Measurements from ENCODE around the gene HIVEP3.

HIVEP3 gene

DNA sequence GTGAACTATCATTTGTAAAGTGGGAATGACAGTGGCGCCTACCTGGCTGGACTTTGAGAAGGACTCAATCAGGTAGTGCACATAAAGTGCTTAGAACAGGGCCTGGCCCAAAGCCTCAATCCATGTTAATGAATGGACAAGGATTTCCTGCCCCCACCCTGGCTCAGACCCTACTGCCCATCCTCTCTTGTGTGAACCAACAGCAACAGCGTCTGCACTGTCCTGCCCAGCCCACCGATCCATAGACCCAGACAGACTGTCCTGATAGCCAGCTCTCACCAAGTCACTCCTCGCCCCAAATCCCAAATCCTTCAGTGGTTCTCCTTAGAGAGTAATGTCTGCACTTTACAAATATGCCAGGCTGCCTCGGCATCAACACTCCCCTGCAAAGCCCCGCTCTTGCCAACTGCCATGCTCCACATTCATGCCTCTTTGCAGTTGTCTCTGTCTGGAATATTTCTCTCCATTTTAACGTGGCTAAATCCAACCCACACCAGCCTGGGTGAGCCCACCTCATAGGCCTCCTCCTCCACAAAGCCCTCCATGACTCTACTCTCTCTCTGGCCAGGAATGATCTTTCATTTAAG lies 276.7 kb downstream of the HIVEP3 start:
- Mint-ChIP-seq H3K36me3 (ENCODE audit: low read depth) (peaks cover 2% of the 10 kb centered on the region), H3K9me3 (no peaks in the 10 kb centered on the region), H3K4me1 (ENCODE audit: low read depth) (peaks cover 33% of the 10 kb centered on the region), H3K4me3 (no peak overlapping the region), H3K27me3 (ENCODE audit: low read depth) (no peaks in the 10 kb centered on the region), H3K27ac (no peak overlapping the region)
- DNase-seq (ENCODE audit: low spot score) = no peak

DNA sequence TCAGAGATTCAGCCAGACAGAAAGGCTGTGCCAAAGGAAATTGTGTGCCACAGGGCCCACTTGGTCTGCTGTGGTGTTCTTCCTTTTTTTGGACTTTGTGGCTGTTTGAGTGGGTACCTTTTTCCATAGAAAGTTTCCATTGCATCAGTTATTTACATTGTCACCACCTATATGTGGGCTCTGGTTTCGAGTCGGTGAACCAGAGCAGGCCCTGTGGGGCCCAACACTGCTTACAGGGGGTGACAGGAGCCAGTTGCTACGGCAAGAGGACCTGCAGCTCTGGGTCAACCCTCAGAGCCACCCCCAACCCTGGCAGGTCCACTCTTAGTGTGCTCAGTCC lies 277.3 kb downstream of the HIVEP3 start:
- Mint-ChIP-seq H3K4me3 (no peak overlapping the region), H3K4me1 (ENCODE audit: low read depth) (peaks cover 36% of the 10 kb centered on the region), H3K36me3 (ENCODE audit: low read depth) (peaks cover 2% of the 10 kb centered on the region), H3K27ac (no peak overlapping the region), H3K27me3 (ENCODE audit: low read depth) (no peaks in the 10 kb centered on the region), H3K9me3 (no peaks in the 10 kb centered on the region)
- DNase-seq (ENCODE audit: low spot score) = peak; percentile 64

- Mint-ChIP-seq H3K36me3 (ENCODE audit: low read depth) (no peaks in the 10 kb centered on the region), H3K4me3 (no peak overlapping the region), H3K4me1 (ENCODE audit: low read depth) (peaks cover 36% of the 10 kb centered on the region), H3K27me3 (ENCODE audit: low read depth) (no peaks in the 10 kb centered on the region), H3K9me3 (no peaks in the 10 kb centered on the region), H3K27ac (no peak overlapping the region)
- no peak for DNase-seq (ENCODE audit: low spot score)
Measured at GRCh38 chr1:41640756-41641474, 277.8 kb downstream of the HIVEP3 start.

- Mint-ChIP-seq H3K9me3 (no peaks in the 10 kb centered on the region), H3K27ac (peak overlapping the region; percentile 58), H3K4me1 (ENCODE audit: low read depth) (peaks cover 39% of the 10 kb centered on the region), H3K27me3 (ENCODE audit: low read depth) (no peaks in the 10 kb centered on the region), H3K36me3 (ENCODE audit: low read depth) (no peaks in the 10 kb centered on the region), H3K4me3 (peak overlapping the region; percentile 54)
- no peak for DNase-seq (ENCODE audit: low spot score)
Measured at GRCh38 chr1:41640141-41640751, 278.5 kb downstream of the HIVEP3 start.

GRCh38 chr1:41639332-41639936 lies 279.3 kb downstream of the HIVEP3 start:
- Mint-ChIP-seq H3K36me3 (ENCODE audit: low read depth) (no peaks in the 10 kb centered on the region), H3K27me3 (ENCODE audit: low read depth) (no peaks in the 10 kb centered on the region), H3K4me1 (ENCODE audit: low read depth) (peaks cover 42% of the 10 kb centered on the region), H3K27ac (peak overlapping the region; percentile 58), H3K4me3 (peak overlapping the region; percentile 54), H3K9me3 (no peaks in the 10 kb centered on the region)
- peak; percentile 75 for DNase-seq (ENCODE audit: low spot score)

- no peak for DNase-seq (ENCODE audit: low spot score)
- Mint-ChIP-seq H3K27me3 (ENCODE audit: low read depth) (no peaks in the 10 kb centered on the region), H3K9me3 (no peaks in the 10 kb centered on the region), H3K36me3 (ENCODE audit: low read depth) (no peaks in the 10 kb centered on the region), H3K4me1 (ENCODE audit: low read depth) (peaks cover 52% of the 10 kb centered on the region), H3K27ac (peak overlapping the region; percentile 84), H3K4me3 (peak overlapping the region; percentile 38)
Measured at GRCh38 chr1:41638086-41639024, 280.4 kb downstream of the HIVEP3 start.

- H3K9me3 Mint-ChIP-seq = no peaks in the 10 kb centered on the region
- H3K4me3 Mint-ChIP-seq = peak overlapping the region; percentile 35
- H3K27me3 Mint-ChIP-seq (ENCODE audit: low read depth) = no peaks in the 10 kb centered on the region
- peak overlapping the region; percentile 84 for H3K27ac Mint-ChIP-seq
- DNase-seq (ENCODE audit: low spot score) = no peak
- peaks cover 53% of the 10 kb centered on the region for H3K4me1 Mint-ChIP-seq (ENCODE audit: low read depth)
- no peaks in the 10 kb centered on the region for H3K36me3 Mint-ChIP-seq (ENCODE audit: low read depth)
Measured at GRCh38 chr1:41637367-41637766, 281.4 kb downstream of the HIVEP3 start.

- Mint-ChIP-seq H3K9me3 (no peaks in the 10 kb centered on the region), H3K27me3 (ENCODE audit: low read depth) (no peaks in the 10 kb centered on the region), H3K4me3 (peak overlapping the region; percentile 8), H3K36me3 (ENCODE audit: low read depth) (peaks cover 7% of the 10 kb centered on the region), H3K4me1 (ENCODE audit: low read depth) (peaks cover 51% of the 10 kb centered on the region), H3K27ac (peak overlapping the region; percentile 52)
- DNase-seq (ENCODE audit: low spot score) = no peak
Measured at GRCh38 chr1:41633764-41634163, 285.0 kb downstream of the HIVEP3 start.

- Mint-ChIP-seq H3K9me3 (no peaks in the 10 kb centered on the region), H3K36me3 (ENCODE audit: low read depth) (peaks cover 14% of the 10 kb centered on the region), H3K27ac (no peak overlapping the region), H3K4me3 (no peak overlapping the region), H3K27me3 (ENCODE audit: low read depth) (no peaks in the 10 kb centered on the region), H3K4me1 (ENCODE audit: low read depth) (peaks cover 46% of the 10 kb centered on the region)
- no peak for DNase-seq (ENCODE audit: low spot score)
Measured at GRCh38 chr1:41632781-41633575, 285.7 kb downstream of the HIVEP3 start.

DNA sequence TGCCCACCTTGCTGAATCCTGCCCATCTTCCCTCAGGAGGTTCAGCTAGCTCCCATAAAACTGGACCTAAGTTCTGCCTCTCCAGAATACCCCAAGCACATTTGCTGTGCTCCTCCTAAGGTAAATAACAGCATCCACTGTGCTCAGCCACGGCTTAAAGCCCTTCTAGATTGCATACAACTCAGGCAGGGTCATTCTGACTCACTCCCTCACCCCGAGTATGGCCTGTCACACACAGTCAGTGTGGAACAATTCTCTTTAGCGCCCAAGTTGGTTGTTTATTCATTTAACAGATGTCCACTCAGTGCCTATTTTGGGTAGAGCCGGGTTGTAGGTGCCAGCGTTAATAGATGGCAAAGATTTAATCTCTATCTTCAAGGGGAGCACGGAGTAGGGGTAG lies 286.8 kb downstream of the HIVEP3 start:
- Mint-ChIP-seq H3K4me1 (ENCODE audit: low read depth) (peaks cover 38% of the 10 kb centered on the region), H3K4me3 (no peak overlapping the region), H3K27ac (peak overlapping the region; percentile 39), H3K9me3 (no peaks in the 10 kb centered on the region), H3K36me3 (ENCODE audit: low read depth) (peaks cover 17% of the 10 kb centered on the region), H3K27me3 (ENCODE audit: low read depth) (no peaks in the 10 kb centered on the region)
- DNase-seq (ENCODE audit: low spot score) = no peak

GRCh38 chr1:41631154-41631553 lies 287.6 kb downstream of the HIVEP3 start:
- H3K9me3 Mint-ChIP-seq = no peaks in the 10 kb centered on the region
- peaks cover 36% of the 10 kb centered on the region for H3K4me1 Mint-ChIP-seq (ENCODE audit: low read depth)
- H3K27me3 Mint-ChIP-seq (ENCODE audit: low read depth) = no peaks in the 10 kb centered on the region
- DNase-seq (ENCODE audit: low spot score) = no peak
- peaks cover 17% of the 10 kb centered on the region for H3K36me3 Mint-ChIP-seq (ENCODE audit: low read depth)
- H3K4me3 Mint-ChIP-seq = no peak overlapping the region
- no peak overlapping the region for H3K27ac Mint-ChIP-seq

DNA sequence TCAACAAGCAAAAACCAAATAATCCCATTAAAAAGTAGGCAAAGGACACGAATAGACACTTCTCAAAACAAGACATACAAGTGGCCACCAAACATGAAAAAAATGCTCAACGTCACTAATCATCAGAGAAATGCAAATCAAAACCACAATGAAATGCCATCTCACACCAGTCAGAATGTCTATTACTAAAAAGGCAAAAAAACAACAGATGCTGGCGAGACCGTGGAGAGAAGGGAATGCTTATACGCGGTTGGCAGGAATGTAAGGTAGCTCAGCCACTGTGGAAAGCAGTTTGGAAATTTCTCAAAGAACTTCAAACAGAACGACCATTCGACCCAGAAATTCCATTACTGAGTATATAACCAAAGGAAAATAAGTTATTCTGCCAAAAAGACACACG lies 289.2 kb downstream of the HIVEP3 start:
- Mint-ChIP-seq H3K27me3 (ENCODE audit: low read depth) (no peaks in the 10 kb centered on the region), H3K9me3 (no peaks in the 10 kb centered on the region), H3K4me1 (ENCODE audit: low read depth) (peaks cover 28% of the 10 kb centered on the region), H3K4me3 (no peak overlapping the region), H3K36me3 (ENCODE audit: low read depth) (peaks cover 20% of the 10 kb centered on the region), H3K27ac (no peak overlapping the region)
- no peak for DNase-seq (ENCODE audit: low spot score)

DNA sequence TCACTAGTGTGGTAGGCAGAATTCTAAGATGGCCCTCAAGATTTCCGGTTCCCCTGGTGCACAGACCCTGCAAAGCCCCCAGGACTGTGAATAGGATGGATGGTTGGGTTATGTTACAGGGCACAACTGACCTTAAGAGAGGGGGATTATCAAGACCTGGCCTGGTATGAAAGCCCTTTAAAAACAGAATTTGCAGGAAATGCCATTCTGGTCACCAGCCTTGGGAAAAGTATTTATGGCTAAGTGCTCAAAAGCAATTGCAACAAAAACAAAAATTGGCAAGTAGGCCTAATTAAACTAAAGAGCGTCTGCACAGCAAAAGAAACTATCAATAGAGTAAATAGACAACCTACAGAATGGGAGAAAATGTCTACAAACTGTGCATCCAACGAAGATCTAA lies 289.6 kb downstream of the HIVEP3 start:
- Mint-ChIP-seq H3K36me3 (ENCODE audit: low read depth) (peaks cover 20% of the 10 kb centered on the region), H3K4me1 (ENCODE audit: low read depth) (peaks cover 26% of the 10 kb centered on the region)
- DNase-seq (ENCODE audit: low spot score) = no peak

More for the DNA sequence above, 289.6 kb downstream of the HIVEP3 start:
- no peak overlapping the region for H3K27ac Mint-ChIP-seq
- no peaks in the 10 kb centered on the region for H3K9me3 Mint-ChIP-seq
- H3K27me3 Mint-ChIP-seq (ENCODE audit: low read depth) = no peaks in the 10 kb centered on the region
- no peak overlapping the region for H3K4me3 Mint-ChIP-seq

Measured in T-helper 2 cell treated with Interferon-gamma antibody and Interleukin-4, amounts not matched to agents 5 μg/mL and 100 μg/mL, for 36 hours (primary cell).